Measurements from ENCODE around the gene CEP20.

CEP20 gene

DNA sequence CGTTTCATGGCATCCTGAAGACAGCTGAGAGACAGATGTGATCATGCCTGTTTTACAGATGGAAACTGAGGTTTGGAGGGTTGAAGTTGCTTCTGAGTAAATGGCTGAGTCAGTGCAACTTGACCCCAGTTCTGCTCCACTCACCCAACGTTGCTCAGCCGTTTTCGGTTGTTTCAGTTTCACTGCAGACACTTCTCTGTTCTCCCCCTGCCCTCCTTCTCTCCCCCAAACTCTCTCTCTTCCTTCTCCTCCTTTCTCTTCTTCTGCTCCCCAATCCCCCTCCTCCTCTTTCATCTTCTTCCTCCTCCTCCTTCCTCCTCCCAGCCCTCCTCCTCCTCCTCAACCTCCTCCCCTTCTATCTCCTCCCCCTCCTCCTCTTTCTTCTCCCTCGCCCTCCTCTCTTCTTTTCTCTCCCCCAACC is 9.4 kb upstream of the CEP20 start:
- peak; percentile 48 for DNase-seq (ENCODE audit: low read depth)

DNA sequence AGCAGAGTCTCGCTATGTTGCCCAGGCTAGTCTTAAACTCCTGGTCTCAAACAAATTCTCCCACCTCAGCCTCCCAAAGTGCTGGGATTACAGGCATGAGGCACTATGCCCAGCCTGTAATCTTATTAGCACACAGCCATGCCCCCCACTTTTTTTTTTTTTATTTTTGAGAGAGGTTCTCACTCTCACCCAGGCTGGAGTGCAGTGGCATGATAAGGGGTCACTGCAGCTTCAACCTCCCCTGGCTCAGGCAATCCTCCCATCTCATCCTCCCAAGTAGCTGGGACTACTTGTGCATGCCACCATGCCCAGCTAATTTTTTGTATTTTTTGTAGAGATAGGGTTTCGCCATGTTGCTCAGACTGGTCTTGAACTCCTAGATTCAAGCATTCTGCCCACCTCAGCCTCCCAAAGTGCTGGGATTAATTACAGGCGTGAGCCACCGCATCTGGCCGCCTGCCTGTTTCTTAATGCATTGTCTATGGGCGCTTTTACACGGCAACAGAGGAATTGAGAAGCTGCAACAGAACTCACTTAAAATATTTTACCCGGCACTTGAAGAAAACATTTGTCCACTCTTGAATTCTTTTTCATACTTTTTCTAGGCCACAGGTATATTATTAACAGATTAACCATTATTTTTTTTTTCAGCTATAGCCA is 8.8 kb upstream of the CEP20 start:
- DNase-seq (ENCODE audit: low read depth): no peak

DNA sequence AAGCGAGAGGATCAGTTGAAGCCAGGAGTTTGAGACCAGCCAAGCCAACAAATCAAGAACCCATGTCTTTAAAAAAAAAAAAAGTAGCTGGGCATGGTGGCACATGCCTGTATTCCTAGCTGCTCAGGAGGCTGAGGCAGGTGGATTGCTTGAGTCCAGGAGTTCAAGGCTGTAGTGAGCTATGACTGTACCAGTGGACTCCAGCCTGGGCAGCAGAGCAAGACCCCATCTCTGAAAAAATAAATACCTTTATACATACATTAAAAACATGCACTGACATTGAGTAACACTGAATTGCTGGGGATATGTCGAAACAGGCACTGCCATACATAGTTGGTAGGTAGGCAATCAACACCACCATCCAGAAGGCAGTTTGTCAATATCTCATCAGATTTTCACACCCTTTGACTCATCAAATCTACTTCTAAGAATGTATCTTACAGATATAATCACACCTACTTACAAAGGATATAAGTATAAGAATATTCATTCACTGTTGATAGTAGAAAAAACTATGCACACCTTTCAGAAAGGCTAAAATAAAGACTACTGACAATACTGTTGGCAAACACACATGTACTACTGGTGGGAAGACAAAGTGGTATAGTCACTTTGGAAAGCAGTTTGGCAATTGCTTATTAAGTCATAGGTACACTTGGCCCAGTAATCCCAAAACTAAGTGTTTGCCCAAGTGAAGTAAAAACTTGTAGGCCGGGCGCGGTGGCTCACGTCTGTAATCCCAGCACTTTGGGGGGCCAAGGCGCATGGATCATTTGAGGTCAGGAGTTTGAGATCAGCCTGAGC is 6.4 kb upstream of the CEP20 start:
- DNase-seq (ENCODE audit: low read depth): no peak

DNA sequence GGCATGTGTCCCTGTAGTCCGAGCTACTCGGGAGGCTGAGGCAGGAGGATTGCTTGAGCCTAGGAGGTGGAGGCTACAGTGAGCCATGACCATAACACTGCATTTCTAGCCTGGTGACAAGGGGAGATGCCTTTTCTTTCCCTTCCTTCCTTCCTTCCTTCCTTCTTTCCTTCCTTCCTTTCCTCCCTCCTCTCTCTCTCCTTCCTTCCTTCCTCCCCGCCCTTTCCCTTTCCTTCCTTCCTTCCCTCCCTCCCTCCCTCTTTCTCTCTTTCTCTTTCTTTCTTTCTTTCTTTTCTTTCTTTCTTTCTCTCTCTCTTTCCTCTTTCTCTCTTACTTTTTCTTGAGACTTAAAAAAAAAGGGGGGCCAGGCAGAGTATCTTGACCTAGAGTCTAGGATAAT is 3.1 kb upstream of the CEP20 start:
- DNase-seq (ENCODE audit: low read depth): no peak

DNA sequence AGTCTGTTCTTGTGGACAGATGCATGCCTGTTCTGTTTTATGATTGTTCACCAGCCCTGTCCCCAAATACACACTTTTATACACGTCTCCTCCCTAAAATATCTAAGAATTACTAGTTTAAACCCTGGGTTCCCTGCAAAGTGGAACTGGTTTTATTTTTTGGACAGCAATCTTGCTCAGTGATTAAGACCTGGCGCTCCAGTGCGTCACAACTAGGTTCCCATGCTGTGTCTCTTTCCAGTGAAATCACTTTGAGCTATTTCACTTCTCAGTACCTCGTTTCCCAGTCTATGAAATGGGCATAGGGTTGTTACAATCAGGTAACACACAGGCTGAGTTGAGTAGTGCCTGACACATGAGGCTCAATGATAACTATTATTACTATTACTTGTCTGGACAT is 1.1 kb downstream of the CEP20 start:
- DNase-seq (ENCODE audit: low read depth): no peak

DNA sequence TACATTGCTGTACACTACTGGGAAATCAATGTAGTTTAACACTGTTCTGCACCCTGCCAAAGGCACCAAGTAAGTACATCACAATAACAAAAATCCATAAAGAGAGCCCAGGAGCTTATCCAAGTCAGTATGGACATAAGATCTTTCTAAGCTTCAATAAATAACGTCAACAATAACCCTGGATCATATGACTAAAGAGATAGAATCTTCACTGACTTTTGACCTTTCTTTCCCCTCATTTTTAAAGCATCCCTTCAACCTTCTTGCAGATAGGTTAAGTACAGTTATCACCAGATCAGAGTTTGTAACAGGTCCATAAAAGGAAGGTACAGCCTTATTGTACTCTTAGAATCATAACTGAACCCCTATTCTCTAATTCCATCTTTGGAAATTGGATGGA is 2.3 kb downstream of the CEP20 start:
- no peak for DNase-seq (ENCODE audit: low read depth)

DNA sequence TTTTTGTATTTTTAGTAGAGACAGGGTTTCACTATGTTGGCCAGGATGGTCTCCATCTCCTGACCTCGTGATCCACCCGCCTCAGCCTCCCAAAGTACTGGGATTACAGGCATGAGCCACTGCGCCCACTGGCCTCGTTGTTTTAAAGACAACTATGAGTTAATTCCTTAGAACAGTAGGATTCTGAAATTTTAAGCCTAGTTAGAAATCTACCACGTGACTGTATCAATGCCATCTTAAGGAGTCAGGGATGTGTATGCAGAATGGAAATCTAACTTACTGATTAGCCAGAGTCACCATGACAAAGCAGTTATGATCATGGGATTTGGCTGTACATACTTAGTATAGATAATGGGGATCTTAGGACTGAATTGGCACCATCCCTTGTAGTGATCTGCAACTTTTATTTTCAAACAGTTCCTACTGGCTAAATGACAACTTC is 2.8 kb downstream of the CEP20 start:
- DNase-seq (ENCODE audit: low read depth): no peak

DNA sequence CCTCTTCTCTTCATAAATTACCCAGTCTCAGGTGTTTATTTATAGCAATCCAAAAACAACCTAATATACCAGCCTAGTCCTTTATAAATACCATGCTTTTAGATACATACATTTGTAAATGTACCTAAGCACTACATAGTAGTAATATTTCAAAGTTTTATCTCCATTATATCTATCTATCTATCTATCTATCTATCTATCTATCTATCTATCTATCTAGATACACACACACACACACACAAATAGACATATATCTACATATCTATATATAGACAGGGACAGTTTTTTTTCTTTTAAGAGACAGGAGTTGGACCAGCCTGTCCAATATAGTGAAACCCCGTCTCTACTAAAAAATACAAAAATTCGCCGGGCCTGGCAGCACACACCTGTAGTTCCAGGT is 5.8 kb downstream of the CEP20 start:
- DNase-seq (ENCODE audit: low read depth): no peak

DNA sequence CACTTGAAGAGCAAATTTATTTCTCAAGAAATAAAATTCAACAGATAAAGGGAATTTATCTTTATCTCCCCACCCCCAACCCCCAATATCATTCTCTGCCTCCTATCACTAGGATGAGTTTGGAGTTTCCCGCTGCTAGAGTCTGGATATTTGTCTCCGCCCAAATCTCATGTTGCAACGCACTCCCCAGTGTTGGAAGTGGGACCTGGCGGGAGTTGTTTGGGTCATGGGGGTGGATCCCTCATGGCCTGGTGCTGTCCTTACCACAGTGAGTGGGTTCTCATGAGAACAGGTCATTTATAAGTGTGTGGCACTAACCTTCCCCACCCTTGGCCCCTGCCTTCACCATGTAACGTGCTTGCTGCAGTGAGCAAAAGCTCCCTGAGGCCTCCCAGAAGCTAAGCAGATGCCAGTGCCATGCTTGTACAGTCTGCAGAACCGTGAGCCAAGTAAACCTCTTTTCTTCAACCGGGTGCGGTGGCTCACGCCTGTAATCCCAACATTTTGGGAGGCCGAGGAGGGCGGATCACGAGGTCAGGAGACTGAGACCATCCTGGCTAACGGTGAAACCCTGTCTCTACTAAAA is 6.5 kb downstream of the CEP20 start:
- DNase-seq (ENCODE audit: low read depth): no peak

DNA sequence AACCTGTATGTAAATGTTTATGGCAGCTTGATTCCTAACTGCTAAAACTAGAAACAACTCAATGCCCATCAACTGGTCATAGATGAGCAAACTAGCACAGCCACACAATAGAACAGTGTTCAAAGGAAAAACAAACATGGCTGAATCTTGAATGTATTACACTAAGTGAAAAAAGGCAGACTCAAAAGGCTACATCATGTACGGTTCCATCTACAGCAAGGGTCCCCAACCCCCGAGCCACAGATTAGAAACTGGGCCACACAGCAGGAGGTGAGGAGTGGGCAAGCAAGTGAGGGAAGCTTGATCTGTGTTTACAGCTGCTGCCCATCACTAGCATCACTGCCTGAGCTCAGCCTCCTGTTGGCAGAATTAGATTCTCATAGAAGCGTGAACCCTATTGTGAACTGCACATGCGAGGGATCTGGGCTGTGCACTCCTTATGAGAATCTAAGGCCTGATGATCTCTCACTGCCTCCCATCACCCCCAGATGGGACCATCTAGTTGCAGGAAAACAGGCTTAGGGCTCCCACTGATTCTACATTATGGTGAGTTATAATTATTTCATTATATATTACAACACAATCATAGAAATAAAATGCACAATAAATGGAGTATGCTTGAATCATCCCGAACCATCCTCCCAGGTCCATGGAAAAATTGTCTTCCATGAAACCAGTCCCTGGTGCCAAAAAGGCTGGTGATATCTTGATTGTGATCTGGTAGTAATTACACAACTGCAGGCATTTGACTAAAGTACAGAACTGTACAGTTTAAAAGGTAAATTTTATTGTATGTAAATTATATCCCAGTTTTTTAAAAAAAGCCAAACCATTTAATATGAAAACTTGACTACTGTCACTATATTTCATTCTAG is 7.7 kb downstream of the CEP20 start:
- DNase-seq (ENCODE audit: low read depth): no peak

DNA sequence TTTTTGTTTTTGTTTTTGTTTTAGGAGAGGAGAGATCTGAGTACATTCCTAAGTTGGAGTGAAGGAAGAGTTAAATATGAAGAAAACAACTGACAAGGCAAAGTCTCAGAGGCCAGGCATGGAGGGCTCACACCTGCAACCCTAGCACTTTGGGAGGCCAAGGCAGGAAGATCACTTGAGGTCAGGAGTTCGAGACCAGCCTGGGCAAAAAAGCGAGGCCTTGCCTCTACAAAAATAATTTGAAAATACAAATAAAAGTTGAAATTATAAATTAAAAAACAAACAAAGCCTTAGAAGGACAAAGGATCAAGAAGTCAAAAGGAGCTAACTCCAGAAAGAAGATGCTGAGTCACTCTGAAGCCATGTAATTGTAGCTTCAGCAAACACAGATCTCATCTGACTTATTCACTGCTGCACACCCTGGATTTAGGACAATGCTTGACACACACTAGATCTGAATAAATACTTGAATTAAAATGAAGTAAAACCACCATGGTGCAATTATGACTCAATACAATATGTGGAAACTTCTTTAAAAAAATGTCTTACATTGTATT is 9.1 kb downstream of the CEP20 start:
- DNase-seq (ENCODE audit: low read depth): peak; percentile 93

DNA sequence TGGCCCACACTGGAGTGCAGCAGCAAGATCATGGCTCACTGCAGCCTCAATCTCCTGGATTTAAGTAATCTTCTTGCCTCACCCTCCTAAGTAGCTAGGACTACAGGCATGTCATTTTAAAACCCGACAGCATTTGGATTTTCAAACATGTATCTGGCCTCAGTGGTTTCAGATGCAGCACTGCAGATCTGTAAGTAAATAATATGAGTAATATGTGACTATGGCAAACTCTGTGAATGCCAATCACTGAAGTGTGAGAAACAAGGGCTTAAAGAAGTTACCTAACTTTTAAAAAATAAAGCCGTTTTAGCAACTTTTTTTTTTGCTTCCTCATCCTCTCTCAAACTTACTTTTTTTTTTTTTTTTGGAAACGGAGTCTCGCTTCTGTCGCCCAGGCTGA is 11.9 kb downstream of the CEP20 start:
- DNase-seq (ENCODE audit: low read depth): no peak

DNA sequence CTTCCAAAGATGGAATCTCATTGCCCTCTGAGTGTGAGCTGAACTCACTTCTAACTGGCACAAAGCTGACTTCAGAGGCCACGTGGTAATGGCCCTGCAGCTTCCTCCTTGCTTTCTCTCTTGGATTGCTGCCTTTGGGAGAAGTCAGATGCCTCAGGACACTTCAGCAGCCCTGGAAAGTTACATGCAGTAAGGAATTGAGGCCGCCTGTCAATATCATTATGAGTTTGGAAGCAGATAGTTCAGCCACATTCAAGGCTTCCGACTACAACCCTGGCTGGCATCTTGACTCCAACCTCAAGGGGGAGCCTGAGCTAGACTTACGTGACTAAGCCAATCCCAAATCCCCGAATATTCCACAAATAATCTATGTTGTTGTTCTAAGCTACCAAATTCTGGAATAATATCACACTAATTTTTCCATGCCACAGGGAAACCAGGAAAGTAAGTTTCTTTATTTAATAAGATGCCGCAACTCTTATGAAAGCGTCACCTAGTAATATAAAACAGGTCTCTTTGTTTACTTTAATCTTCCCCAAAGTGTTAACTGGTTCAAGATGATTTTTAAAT is 13.6 kb downstream of the CEP20 start:
- DNase-seq (ENCODE audit: low read depth): peak; percentile 74

DNA sequence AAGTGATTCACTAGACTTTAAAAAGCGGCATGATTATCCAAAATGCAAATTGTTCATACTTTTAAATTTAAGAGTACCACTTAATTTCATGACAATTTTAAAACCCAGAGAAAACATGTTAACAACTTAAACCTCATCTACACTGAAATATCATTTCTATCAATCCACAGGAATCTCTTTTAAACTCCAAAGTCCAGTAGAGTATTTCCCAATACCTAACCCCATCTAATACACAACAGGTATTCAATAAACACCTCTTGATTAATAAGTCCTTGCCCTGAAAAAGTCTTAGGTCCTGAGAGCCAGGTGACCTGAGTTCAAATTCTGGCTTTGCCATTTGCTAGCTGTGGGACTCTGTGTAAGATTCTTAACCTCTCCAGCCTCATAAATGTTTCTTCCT is 14.7 kb downstream of the CEP20 start:
- DNase-seq (ENCODE audit: low read depth): no peak

DNA sequence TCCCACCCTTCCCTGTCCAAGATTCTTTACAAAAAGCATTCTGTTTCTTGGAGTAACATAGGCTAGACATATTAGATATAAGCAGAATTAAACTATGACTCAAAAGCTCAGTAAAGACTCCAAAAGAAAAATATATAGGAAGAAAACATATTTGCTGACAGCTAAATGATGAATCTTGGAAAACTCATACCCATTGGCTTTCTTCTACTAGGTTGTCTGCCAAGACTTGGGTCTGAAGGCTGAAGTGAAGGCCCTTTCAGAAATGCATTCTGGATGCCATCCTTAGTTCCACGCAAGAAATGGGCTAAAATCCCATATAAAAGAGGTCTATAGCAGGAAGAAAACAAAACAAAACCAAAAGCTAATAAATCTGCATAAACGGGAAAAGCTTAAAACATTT is 15.1 kb downstream of the CEP20 start:
- no peak for DNase-seq (ENCODE audit: low read depth)

DNA sequence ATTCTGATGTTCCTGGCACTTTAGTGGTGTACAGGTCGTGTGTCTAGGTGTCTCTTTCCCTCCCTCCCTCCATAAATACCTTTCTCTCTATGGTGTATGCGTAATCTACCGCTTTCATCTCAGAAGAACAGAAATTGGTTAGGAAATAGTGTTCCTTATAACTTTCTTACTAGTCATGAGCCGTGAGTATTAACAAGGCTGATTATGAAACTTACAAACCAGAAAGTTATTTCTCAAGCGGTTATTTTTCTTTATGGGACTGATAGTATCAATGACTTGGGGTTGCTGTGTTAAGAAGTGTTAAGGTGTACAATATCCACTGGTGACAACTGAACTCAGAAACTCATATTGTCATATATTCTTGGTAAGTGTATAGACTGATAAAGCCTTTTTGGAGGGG is 18.4 kb downstream of the CEP20 start:
- DNase-seq (ENCODE audit: low read depth): no peak

DNA sequence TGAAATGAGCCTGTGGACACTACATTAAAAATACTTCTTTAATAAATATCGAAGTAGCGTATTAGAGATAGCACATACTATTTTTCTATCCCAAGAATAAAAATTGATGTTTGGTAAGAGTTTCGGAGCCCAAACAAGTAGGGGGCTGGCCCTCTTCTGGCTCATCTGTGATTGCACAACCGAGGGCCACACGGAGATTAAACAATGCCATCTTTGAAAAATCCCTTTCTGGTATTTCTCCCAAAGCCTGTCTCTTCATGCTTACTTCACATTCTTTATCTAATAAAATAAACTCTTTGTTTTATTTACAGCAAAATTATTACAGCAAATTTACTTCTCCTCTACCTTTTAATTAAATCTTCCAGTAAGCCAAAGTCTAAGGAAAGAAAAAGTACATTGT is 22.0 kb downstream of the CEP20 start:
- no peak for DNase-seq (ENCODE audit: low read depth)

DNA sequence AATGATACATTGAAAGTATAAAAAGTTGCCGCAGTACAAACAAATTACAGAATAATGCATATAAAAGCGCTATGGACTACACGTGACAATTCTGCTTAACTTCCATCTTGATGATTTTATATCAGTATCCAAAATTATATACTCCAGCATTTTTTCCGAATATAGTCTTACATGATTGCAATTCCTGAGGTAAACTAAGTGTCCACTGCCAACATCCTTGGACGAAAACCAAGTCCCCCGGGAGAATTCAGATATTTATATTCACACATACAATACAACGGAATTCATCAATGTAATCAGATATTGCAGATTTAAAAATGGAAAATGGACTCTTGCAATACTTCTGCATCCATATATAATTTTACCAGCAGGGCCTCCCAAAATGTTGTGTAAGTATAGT is 22.7 kb downstream of the CEP20 start:
- DNase-seq (ENCODE audit: low read depth): no peak

DNA sequence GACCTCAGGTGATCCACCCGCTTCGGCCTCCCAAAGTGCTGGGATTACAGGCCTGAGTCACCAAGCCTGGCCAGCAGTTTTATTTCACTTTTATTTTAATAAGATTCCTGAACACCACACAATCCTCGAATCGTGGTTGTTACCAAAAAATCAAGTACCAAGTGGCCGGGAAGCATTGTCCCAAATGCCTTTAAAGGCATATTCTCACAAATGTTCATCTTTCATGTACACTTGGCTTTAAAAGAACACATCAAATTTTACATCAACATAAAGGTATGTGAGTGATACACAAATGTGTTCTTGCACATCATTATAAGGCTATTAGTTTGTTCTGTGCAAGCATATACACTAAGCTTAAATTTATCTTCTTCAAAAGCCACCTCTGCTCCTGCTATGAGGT is 23.5 kb downstream of the CEP20 start:
- DNase-seq (ENCODE audit: low read depth): no peak

DNA sequence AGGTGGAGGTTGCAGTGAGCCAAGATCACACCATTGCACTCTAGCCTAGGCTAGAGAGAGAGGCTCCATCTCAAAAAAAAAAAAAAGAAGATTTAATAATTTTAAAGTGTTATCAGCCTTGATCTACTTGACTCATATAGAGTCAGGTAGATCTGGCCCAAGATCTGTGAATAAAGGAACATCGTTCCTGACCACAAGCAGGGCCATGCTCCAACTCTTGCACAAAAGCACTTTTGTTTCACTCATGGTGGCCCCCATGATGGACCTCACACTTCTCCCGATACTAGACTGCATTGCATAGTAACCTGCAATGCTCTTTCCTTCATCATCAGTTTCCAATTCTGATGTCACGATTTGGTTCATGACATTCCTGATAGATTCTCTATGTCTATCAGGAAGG is 26.4 kb downstream of the CEP20 start:
- no peak for DNase-seq (ENCODE audit: low read depth)

DNA sequence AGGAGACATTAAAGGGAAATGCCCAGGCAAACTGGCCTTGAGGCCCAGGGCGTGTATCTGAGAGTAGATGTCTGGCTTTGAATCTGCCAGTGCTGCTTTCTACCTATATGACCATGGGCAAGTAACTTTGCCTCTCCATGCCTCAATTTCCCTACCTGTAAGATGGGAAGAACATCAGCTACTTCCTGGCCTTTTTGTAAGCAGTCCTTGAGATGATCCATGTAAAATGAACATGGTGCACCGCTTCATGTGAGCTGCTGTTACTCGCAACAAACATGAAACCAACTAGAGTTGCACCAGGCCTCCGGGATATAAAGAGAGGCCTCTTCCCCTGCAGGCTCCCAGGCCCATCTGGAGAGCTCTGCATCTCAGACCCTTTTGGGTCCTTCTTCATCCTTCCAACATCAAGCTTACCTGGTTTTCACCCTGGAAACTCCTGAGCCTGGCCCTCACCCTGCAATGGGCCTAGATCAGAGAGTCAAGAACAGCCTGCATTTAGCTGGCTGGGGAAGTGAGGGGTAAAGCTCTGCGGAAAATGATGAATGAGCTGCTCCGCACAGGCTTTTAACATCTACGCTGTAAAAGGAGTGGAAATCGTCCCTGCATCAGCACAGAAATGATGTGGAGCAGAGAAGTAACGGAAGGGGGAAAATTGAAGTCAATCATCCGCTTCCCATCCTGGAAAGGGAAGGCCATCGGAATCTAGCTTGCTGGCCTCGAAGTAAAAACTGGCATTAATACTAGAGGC is 29.3 kb downstream of the CEP20 start:
- no peak for DNase-seq (ENCODE audit: low read depth)

Measured in stromal cell of bone marrow (primary cell).